Measurements from ENCODE around the gene FAM209A. TPM values are rescaled to one million over a fixed set of nuclear protein-coding genes. Genes with fewer than 3 reads are reported as not detected.

FAM209A gene
- total and polyA plus RNA-seq, 10 donors = 0.59 to 4.3 (median 2.0) TPM; not detected in 1

GRCh38 chr20:56573986-56574385 is 49.4 kb downstream of the FAM209A start:
- Histone ChIP-seq H3K4me3 (no peak overlapping the region), H3K27me3 (replicated peaks in 1 of 7) (peaks cover 0 to 25% (median 0%) of the 10 kb centered on the region in 7 donors), H3K4me1 (no peaks in the 10 kb centered on the region), H3K9me3 (peaks cover 0 to 5% (median 0%) of the 10 kb centered on the region in 8 donors), H3K36me3 (no peaks in the 10 kb centered on the region), H3K27ac (no peak overlapping the region)
- DNase-seq = no peak
- intact Hi-C loops (cut with DNase I; ENCODE audit: low total_unique reads) = no loop called here
- no peak for TF ChIP-seq POLR2A (IDR thresholded peaks at IDR 0.05)
- no peak for TF ChIP-seq POLR2AphosphoS5 (IDR thresholded peaks at IDR 0.05)
- TF ChIP-seq CTCF (IDR thresholded peaks at IDR 0.05 in 8 of 11, conservative IDR thresholded peaks at IDR 0.05 in 3 of 11) = no peak
- WGBS, 5 donors = 79 to 94% (median 87%) methylated on average over 5 of the region's 5 CpGs

GRCh38 chr20:56574531-56575142 is 50.1 kb downstream of the FAM209A start:
- Histone ChIP-seq H3K9me3 (peaks cover 0 to 5% (median 0%) of the 10 kb centered on the region in 8 donors), H3K27ac (no peak overlapping the region), H3K36me3 (no peaks in the 10 kb centered on the region), H3K4me1 (no peaks in the 10 kb centered on the region), H3K4me3 (no peak overlapping the region), H3K27me3 (replicated peaks in 1 of 7) (peaks cover 0 to 21% (median 0%) of the 10 kb centered on the region in 7 donors)
- intact Hi-C loops (cut with DNase I; ENCODE audit: low total_unique reads) = no loop called here
- no peak for TF ChIP-seq CTCF (IDR thresholded peaks at IDR 0.05 in 8 of 11, conservative IDR thresholded peaks at IDR 0.05 in 3 of 11)
- no peak for TF ChIP-seq POLR2A (IDR thresholded peaks at IDR 0.05)
- TF ChIP-seq POLR2AphosphoS5 (IDR thresholded peaks at IDR 0.05) = no peak
- DNase-seq = peak; percentile 40
- WGBS, 5 donors = 65 to 75% (median 73%) methylated on average over 7 to 10 of the region's 10 CpGs

- Histone ChIP-seq H3K4me1 (no peaks in the 10 kb centered on the region), H3K4me3 (no peak overlapping the region), H3K27me3 (replicated peaks in 1 of 7) (peaks cover 0 to 16% (median 0%) of the 10 kb centered on the region in 7 donors), H3K36me3 (no peaks in the 10 kb centered on the region), H3K27ac (no peak overlapping the region), H3K9me3 (peaks cover 0 to 5% (median 0%) of the 10 kb centered on the region in 8 donors)
- TF ChIP-seq POLR2AphosphoS5 (IDR thresholded peaks at IDR 0.05) = no peak
- no peak for TF ChIP-seq CTCF (IDR thresholded peaks at IDR 0.05 in 8 of 11, conservative IDR thresholded peaks at IDR 0.05 in 3 of 11)
- no peak for TF ChIP-seq POLR2A (IDR thresholded peaks at IDR 0.05)
- WGBS, 5 donors = 70 to 82% (median 73%) methylated on average over 9 of the region's 9 CpGs
- intact Hi-C loops (cut with DNase I; ENCODE audit: low total_unique reads) = no loop called here
- peak; percentile 17 for DNase-seq
Observed at GRCh38 chr20:56575157-56575556, 50.6 kb downstream of the FAM209A start.

Other genes with a start within 250 kb of the FAM209A start
- gene FAM210B, start 165.8 kb upstream of the FAM209A start, total RNA-seq = 10 to 100 TPM; 18.0 to 48.4 (median 30.3) TPM
- gene FAM210B, start 165.8 kb upstream of the FAM209A start, polyA plus RNA-seq = 10 to 100 TPM in 2 of 3 donors, 1 to 10 TPM in 1; 9.4 to 16.3 (median 10.8) TPM
- gene AURKA, start 132.5 kb upstream of the FAM209A start, total RNA-seq = 10 to 100 TPM in 1 of 7 donors, 1 to 10 TPM in 6; 3.0 to 10.0 (median 7.5) TPM
- 1 to 10 TPM; 1.6 to 7.2 (median 5.1) TPM for gene AURKA, start 132.5 kb upstream of the FAM209A start, polyA plus RNA-seq
- 10 to 100 TPM; 24.4 to 45.0 (median 32.9) TPM for gene CSTF1, start 132.1 kb upstream of the FAM209A start, total RNA-seq
- gene CSTF1, start 132.1 kb upstream of the FAM209A start, polyA plus RNA-seq = 10 to 100 TPM in 2 of 3 donors, 1 to 10 TPM in 1; 9.8 to 13.8 (median 10.9) TPM
- gene CASS4, start 112.5 kb upstream of the FAM209A start, total RNA-seq = 10 to 100 TPM; 10.3 to 15.5 (median 12.5) TPM
- 1 to 10 TPM; 1.2 to 1.9 (median 1.6) TPM for gene CASS4, start 112.5 kb upstream of the FAM209A start, polyA plus RNA-seq
- gene RTF2, start 56.1 kb upstream of the FAM209A start, total RNA-seq = 10 to 100 TPM; 50.3 to 89.3 (median 72.7) TPM
- gene RTF2, start 56.1 kb upstream of the FAM209A start, polyA plus RNA-seq = 10 to 100 TPM; 66.2 to 83.9 (median 83.8) TPM
- 1 to 10 TPM in 3 of 7 donors, under 1 TPM in 1, not detected in 3; 0.97 to 1.9 (median 1.6) TPM for gene FAM209B, start 8.5 kb downstream of the FAM209A start, total RNA-seq
- gene FAM209B, start 8.5 kb downstream of the FAM209A start, polyA plus RNA-seq = 1 to 10 TPM; 1.4 to 5.8 (median 3.3) TPM
- gene TFAP2C, start 104.6 kb downstream of the FAM209A start, total RNA-seq = under 1 TPM in 1 of 7 donors, not detected in 6; 0.16 TPM
- under 1 TPM in 2 of 3 donors, not detected in 1; 0.03 to 0.10 TPM for gene TFAP2C, start 104.6 kb downstream of the FAM209A start, polyA plus RNA-seq